PC-3 (cell line): ENCODE results near the gene ZNF860. TPM values are rescaled to one million over a fixed set of nuclear protein-coding genes. Genes with fewer than 3 reads are reported as not detected.
"Not testable (repeated sequence)": the region's sequence is repeated elsewhere in the genome, so short reads cannot be mapped to it uniquely, and the experiment has no call there.

Source experiments
- ATAC-seq: fragments of 200-7000 bp; cut with Tn5 transposase; 2 replicates; pipeline ENCODE4 v1.9.1; 2020; ENCODE audit warnings: mild to moderate bottlenecking, moderate library complexity
- BruUV-seq: library from RNA; stranded (reverse); fragments of 400-500 nt; replicated peaks from 2 replicates; lab custom pipeline; 2021; lab: Mats Ljungman, UMichigan
- CTCF ChIA-PET: fragments of 300-600 bp; sonication (Branson Sonifier 250); formaldehyde crosslinking; loops from one replicate; lab custom pipeline; 2022; ENCODE audit warnings: antibody characterized with exemption; lab: Charles Lee
- POLR2A ChIA-PET: fragments of 300-600 bp; sonication (Branson Sonifier 250); formaldehyde crosslinking; loops from one replicate; lab custom pipeline; 2022; ENCODE audit warnings: antibody characterized with exemption; ENCODE audit not compliant: unreplicated experiment; lab: Charles Lee
- DNase-seq: peaks from one replicate; pipeline ENCODE4 v3.0.0-alpha.2; 2015
- H2AFZ ChIP-seq: fragments of 300-600 bp; sonication (generic); 2 replicates; pipeline ENCODE4 v1.6.0; 2016; ENCODE audit warnings: antibody characterized with exemption, low read length
- H3F3A ChIP-seq: fragments of 300-600 bp; sonication (generic); one replicate; pipeline ENCODE4 v1.6.0; 2017; ENCODE audit warnings: antibody characterized with exemption, low read length, control low read depth, mild to moderate bottlenecking; ENCODE audit not compliant: unreplicated experiment
- H3K27ac ChIP-seq: fragments of 300-600 bp; sonication (generic); 2 replicates; pipeline ENCODE4 v1.5.1; 2016; ENCODE audit warnings: mild to moderate bottlenecking, low read length
- H3K27me3 ChIP-seq: fragments of 300-600 bp; sonication (generic); 2 replicates; pipeline ENCODE4 v1.6.1; 2016; ENCODE audit warnings: low read length, mixed read lengths
- H3K36me3 ChIP-seq: fragments of 300-600 bp; sonication (generic); 2 replicates; pipeline ENCODE4 v1.6.1; 2016; ENCODE audit warnings: low read depth, mixed run types, low read length, mixed read lengths
- H3K4me1 ChIP-seq: fragments of 300-600 bp; sonication (generic); 2 replicates; pipeline ENCODE4 v1.5.1; 2016; ENCODE audit warnings: low read length; ENCODE audit not compliant: insufficient read depth
- H3K4me2 ChIP-seq: fragments of 300-600 bp; sonication (generic); 2 replicates; pipeline ENCODE4 v1.6.0; 2016; ENCODE audit warnings: low read length
- H3K4me3 ChIP-seq: fragments of 300-600 bp; sonication (generic); 2 replicates; pipeline ENCODE4 v1.5.1; 2016; ENCODE audit warnings: mild to moderate bottlenecking, low read length, mixed read lengths
- H3K79me2 ChIP-seq: fragments of 300-600 bp; sonication (generic); 2 replicates; pipeline ENCODE4 v1.6.1; 2017; ENCODE audit warnings: low read length, mixed read lengths
- H3K9ac ChIP-seq: fragments of 300-600 bp; sonication (generic); 2 replicates; pipeline ENCODE4 v1.6.0; 2016; ENCODE audit warnings: mild to moderate bottlenecking, low read length
- H3K9me2 ChIP-seq: fragments of 300-600 bp; sonication (generic); replicated peaks from 2 replicates; pipeline ENCODE4 v1.6.1; 2016; ENCODE audit warnings: mixed run types, low read length, mixed read lengths
- H3K9me3 ChIP-seq: fragments of 300-600 bp; sonication (generic); 2 replicates; pipeline ENCODE4 v1.6.1; 2016; ENCODE audit warnings: low read length, mixed read lengths
- H4K20me1 ChIP-seq: fragments of 300-600 bp; sonication (generic); 2 replicates; pipeline ENCODE4 v1.6.1; 2016; ENCODE audit warnings: low read length, mixed read lengths
- CTCF ChIP-seq: fragments of 300-600 bp; sonication (generic); conservative IDR thresholded peaks from 2 replicates; pipeline ENCODE4 v1.5.1; 2017; ENCODE audit warnings: antibody characterized with exemption, low read depth, mild to moderate bottlenecking, low read length
- EZH2 ChIP-seq: fragments of 300-600 bp; sonication (generic); IDR thresholded peaks from one replicate; pipeline ENCODE4 v1.6.1; 2017; ENCODE audit warnings: antibody characterized with exemption, mild to moderate bottlenecking, low read length; ENCODE audit not compliant: unreplicated experiment
- EZH2phosphoT487 ChIP-seq: fragments of 300-600 bp; sonication (generic); IDR thresholded peaks from 2 replicates; pipeline ENCODE4 v1.6.1; 2018; ENCODE audit warnings: mild to moderate bottlenecking, antibody characterized with exemption, low read length, borderline replicate concordance
- intact Hi-C: fragments of 100-400 bp; cut with micrococcal nuclease; formaldehyde crosslinking; loops from 2 replicates; pipeline ENCODE4 v1.9.0; 2023
- total RNA-seq: library from RNA; depleted of rRNA; stranded (reverse); fragments of >200 nt; gene quantifications from 2 replicates; pipeline ENCODE4 v1.2.3, GENCODE V29; 2014

The ZNF860 gene
- total RNA-seq, 1 experiment from 2014 or later: 10.5 TPM

DNA sequence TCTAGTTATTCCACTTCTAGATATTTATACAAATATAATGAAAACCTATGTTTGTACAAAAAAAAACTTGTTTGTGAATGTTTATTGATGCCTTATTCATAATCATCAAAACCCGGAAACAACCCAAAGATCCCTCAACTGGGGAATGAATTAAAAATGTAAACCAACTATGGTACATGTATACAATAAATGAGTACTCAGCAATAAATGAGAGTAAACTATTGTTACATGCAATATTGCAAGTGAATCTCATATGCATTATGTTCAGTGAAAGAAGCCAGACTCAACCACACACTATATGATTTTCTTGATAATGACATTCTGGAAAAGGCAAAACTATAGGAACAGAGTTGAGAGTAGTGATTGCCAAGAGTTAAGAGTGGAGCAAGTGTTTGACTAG lies 12.3 kb downstream of the ZNF860 start:
- CTCF ChIA-PET: no interaction called here

GRCh38 chr3:31995026-31995425 lies 13.5 kb downstream of the ZNF860 start:
- CTCF ChIA-PET, H4K20me1 ChIP-seq, DNase-seq, ATAC-seq, intact Hi-C loops, BruUV-seq, H3K4me3 ChIP-seq, H3K9me2 ChIP-seq, H2AFZ ChIP-seq, POLR2A ChIA-PET, H3K4me2 ChIP-seq, H3K36me3 ChIP-seq, H3K79me2 ChIP-seq, H3K4me1 ChIP-seq, H3K9ac ChIP-seq, H3F3A ChIP-seq, H3K27ac ChIP-seq, H3K9me3 ChIP-seq, H3K27me3 ChIP-seq: not testable (repeated sequence)

More for the DNA sequence above, 12.3 kb downstream of the ZNF860 start:
- DNase-seq (no peak), ATAC-seq (no peak)
- Histone ChIP-seq H4K20me1 (no peaks in the 10 kb centered on the region), H3K9me2 (no peaks in the 10 kb centered on the region), H3K9me3 (peaks cover 10% of the 10 kb centered on the region; the same call in 1 of the 2 replicates), H3F3A (no peaks in the 10 kb centered on the region), H3K27ac (no peak overlapping the region), H3K9ac (no peak overlapping the region), H3K27me3 (no peaks in the 10 kb centered on the region), H2AFZ (no peak overlapping the region), H3K4me3 (no peak overlapping the region), H3K36me3 (peaks cover 10% of the 10 kb centered on the region), H3K4me1 (no peaks in the 10 kb centered on the region), H3K4me2 (no peak overlapping the region), H3K79me2 (no peaks in the 10 kb centered on the region)
- BruUV-seq: no TSS peak
- intact Hi-C loops: no loop called here
- TF ChIP-seq EZH2 (no peak), EZH2phosphoT487 (no peak), CTCF (no peak)
- POLR2A ChIA-PET: no interaction called here

- no peak overlapping the region for H3K4me3 ChIP-seq
- no peaks in the 10 kb centered on the region for H3F3A ChIP-seq
- no peaks in the 10 kb centered on the region for H3K79me2 ChIP-seq
- H3K27ac ChIP-seq: no peak overlapping the region
- TF ChIP-seq EZH2: no peak
- TF ChIP-seq CTCF: no peak
- TF ChIP-seq EZH2phosphoT487: no peak
- intact Hi-C loops: no loop called here
- no peak for DNase-seq
- no peaks in the 10 kb centered on the region for H3K27me3 ChIP-seq
- no peak for ATAC-seq
- no peaks in the 10 kb centered on the region for H3K4me1 ChIP-seq
- H3K9ac ChIP-seq: no peak overlapping the region
- H3K4me2 ChIP-seq: no peak overlapping the region
- POLR2A ChIA-PET: no interaction called here
- no TSS peak for BruUV-seq
- H4K20me1 ChIP-seq: no peaks in the 10 kb centered on the region
- no peaks in the 10 kb centered on the region for H3K9me2 ChIP-seq
- CTCF ChIA-PET: no interaction called here
- no peak overlapping the region for H2AFZ ChIP-seq
- 0 out of 2 replicates have a peak, but pooled peaks cover 3% of the 10 kb centered on the region for H3K9me3 ChIP-seq
- no peaks in the 10 kb centered on the region; the same call in 1 of the 2 replicates for H3K36me3 ChIP-seq
Observed at GRCh38 chr3:31996195-31996594, 14.6 kb downstream of the ZNF860 start.
